Breast epithelium (tissue), 3 donors: Measurements from ENCODE around the gene ENPP4.

Experiments used
- POLR2A ChIP-seq: fragments of 450-650 bp; IDR thresholded peaks from one replicate; pipeline ENCODE4 v1.6.1; 2016; ENCODE audit warnings: antibody characterized with exemption, mild to moderate bottlenecking, moderate library complexity
- TF ChIP-seq, protein P1 (sequence below), 3 donors: fragments of 450-650 bp; IDR thresholded peaks; one replicate each; pipeline ENCODE4 v1.5.1; 2016 to 2017; ENCODE audit warnings: antibody characterized with exemption in 3 of 3, mild to moderate bottlenecking in 3 of 3, moderate library complexity in 3 of 3

- no peak for TF ChIP-seq POLR2A
- TF ChIP-seq, protein P1, sequence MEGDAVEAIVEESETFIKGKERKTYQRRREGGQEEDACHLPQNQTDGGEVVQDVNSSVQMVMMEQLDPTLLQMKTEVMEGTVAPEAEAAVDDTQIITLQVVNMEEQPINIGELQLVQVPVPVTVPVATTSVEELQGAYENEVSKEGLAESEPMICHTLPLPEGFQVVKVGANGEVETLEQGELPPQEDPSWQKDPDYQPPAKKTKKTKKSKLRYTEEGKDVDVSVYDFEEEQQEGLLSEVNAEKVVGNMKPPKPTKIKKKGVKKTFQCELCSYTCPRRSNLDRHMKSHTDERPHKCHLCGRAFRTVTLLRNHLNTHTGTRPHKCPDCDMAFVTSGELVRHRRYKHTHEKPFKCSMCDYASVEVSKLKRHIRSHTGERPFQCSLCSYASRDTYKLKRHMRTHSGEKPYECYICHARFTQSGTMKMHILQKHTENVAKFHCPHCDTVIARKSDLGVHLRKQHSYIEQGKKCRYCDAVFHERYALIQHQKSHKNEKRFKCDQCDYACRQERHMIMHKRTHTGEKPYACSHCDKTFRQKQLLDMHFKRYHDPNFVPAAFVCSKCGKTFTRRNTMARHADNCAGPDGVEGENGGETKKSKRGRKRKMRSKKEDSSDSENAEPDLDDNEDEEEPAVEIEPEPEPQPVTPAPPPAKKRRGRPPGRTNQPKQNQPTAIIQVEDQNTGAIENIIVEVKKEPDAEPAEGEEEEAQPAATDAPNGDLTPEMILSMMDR (IDR thresholded peaks at IDR 0.05), result no peak
Observed at GRCh38 chr6:46129291-46129628, 529 bp upstream of the ENPP4 start.
